GM19468 (cell line): ENCODE results near the gene SRSF7.
"Not testable (repeated sequence)": the region's sequence is repeated elsewhere in the genome, so short reads cannot be mapped to it uniquely, and the experiment has no call there.

Source experiments
- ATAC-seq: cut with Tn5 transposase; IDR thresholded peaks from one replicate; pipeline ENCODE4 v1.9.1; 2021; ENCODE audit warnings: mild to moderate bottlenecking, moderate library complexity, moderate number of reproducible peaks; ENCODE audit not compliant: unreplicated experiment; ENCODE audit errors: extremely low read depth

Gene SRSF7

GRCh38 chr2:38755891-38756290 lies 4.7 kb upstream of the SRSF7 start:
- not testable (repeated sequence) for ATAC-seq

- no peak for ATAC-seq
Measured at GRCh38 chr2:38754506-38754905, 3.3 kb upstream of the SRSF7 start.

GRCh38 chr2:38754049-38754448 lies 2.9 kb upstream of the SRSF7 start:
- ATAC-seq: no peak

GRCh38 chr2:38751596-38752410 lies 642 bp upstream of the SRSF7 start:
- no peak for ATAC-seq

GRCh38 chr2:38750011-38750890 lies 910 bp downstream of the SRSF7 start:
- ATAC-seq: peak; percentile 12

GRCh38 chr2:38748943-38749804 lies 2.0 kb downstream of the SRSF7 start:
- no peak for ATAC-seq

GRCh38 chr2:38748391-38748790 lies 2.8 kb downstream of the SRSF7 start:
- ATAC-seq: no peak

GRCh38 chr2:38747819-38748218 lies 3.3 kb downstream of the SRSF7 start:
- ATAC-seq: no peak

GRCh38 chr2:38747007-38747424 lies 4.1 kb downstream of the SRSF7 start:
- ATAC-seq: no peak

GRCh38 chr2:38745267-38745666 lies 5.9 kb downstream of the SRSF7 start:
- ATAC-seq: no peak

- ATAC-seq: no peak
Measured at GRCh38 chr2:38744399-38744780, 6.8 kb downstream of the SRSF7 start.

GRCh38 chr2:38743672-38744398 lies 7.3 kb downstream of the SRSF7 start:
- ATAC-seq: no peak

- no peak for ATAC-seq
Measured at GRCh38 chr2:38742797-38743559, 8.2 kb downstream of the SRSF7 start.

- no peak for ATAC-seq
Measured at GRCh38 chr2:38740851-38741731, 10.1 kb downstream of the SRSF7 start.

- no peak for ATAC-seq
Measured at GRCh38 chr2:38739524-38739923, 11.6 kb downstream of the SRSF7 start.

- no peak for ATAC-seq
Measured at GRCh38 chr2:38737925-38738324, 13.2 kb downstream of the SRSF7 start.

GRCh38 chr2:38737000-38737698 lies 14.0 kb downstream of the SRSF7 start:
- not testable (repeated sequence) for ATAC-seq

- no peak for ATAC-seq
Measured at GRCh38 chr2:38735999-38736320, 15.2 kb downstream of the SRSF7 start.
